GM18907 (cell line): ENCODE data around the gene ST3GAL5.

ENCODE experiments used
- ATAC-seq: cut with Tn5 transposase; IDR thresholded peaks from one replicate; pipeline ENCODE4 v1.9.1; 2021; ENCODE audit warnings: mild to moderate bottlenecking, moderate library complexity; ENCODE audit not compliant: unreplicated experiment

Gene ST3GAL5

DNA sequence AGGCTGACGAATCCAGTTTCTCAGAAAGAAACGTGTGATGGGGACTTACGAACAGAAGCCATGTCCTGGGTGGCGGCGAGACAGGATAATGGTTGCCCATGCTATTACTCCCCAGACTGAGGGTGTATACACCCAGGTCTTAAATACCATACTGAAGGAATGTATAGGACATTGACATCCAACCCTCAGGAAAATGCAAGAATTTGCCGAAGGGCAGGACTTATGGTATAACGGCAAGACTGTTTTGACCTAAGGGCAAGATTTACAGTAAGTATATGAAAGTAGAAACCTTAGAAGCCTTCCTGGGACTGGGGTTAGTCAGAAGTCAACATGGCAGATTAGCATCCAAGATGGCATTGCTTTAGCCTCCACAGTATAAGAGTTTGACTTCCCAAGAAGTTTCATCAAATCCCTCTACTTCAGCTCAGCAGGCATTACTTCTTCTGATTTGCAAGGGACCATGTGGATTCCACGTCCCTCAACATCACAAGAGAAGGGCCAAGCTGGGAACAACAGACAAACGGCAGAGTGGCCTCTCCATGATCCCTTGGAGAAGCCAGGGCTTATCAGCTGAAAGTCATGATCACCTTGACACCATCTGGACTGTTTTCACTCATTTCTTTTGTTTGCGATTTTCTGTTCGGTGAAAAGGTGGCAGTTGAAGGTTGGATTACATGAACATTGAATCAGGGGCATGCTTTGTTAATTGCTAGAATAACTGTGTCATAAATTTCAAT is 21.1 kb downstream of the ST3GAL5 start:
- no peak for ATAC-seq

DNA sequence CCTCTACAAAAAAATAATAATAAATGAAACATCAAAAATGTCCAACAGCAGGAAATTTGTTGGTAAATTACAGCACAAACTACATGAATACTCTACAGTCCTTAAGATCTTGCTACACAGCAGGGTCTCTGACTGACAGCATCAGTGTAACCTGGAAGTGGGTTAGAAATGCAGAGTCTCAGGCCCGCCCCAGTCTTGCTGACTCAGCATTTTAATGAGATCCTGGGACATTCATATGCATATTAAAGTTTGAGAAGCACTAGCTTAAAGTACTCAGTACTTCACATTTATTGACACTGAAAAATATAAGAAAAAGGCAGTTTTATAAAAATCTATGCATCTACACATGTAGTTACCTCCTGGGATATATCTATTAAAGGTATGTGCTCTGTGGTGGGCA is 21.7 kb downstream of the ST3GAL5 start:
- ATAC-seq: no peak

DNA sequence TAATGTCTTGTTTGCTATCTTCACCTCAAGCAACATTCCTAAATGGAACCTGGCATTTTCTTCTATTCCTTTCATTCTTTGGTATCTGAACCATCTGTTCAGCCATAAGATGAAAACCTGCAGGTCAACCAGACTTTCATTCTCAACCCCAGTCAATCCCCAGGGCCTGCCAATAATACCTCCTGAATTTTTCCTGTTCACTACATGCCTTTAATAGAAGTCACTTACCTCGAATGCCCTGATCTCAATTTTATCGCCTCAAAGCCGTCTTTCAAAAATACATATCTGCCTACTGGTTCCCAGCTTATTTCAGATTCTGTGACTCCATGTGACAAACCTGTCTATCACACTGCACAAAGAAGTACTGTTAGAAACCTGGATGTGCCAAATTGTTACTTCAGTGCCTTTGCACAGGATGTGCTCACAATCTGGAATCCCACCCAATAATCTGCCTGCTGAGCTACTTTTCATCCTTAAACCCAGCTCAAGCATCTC is 22.6 kb downstream of the ST3GAL5 start:
- ATAC-seq: no peak

DNA sequence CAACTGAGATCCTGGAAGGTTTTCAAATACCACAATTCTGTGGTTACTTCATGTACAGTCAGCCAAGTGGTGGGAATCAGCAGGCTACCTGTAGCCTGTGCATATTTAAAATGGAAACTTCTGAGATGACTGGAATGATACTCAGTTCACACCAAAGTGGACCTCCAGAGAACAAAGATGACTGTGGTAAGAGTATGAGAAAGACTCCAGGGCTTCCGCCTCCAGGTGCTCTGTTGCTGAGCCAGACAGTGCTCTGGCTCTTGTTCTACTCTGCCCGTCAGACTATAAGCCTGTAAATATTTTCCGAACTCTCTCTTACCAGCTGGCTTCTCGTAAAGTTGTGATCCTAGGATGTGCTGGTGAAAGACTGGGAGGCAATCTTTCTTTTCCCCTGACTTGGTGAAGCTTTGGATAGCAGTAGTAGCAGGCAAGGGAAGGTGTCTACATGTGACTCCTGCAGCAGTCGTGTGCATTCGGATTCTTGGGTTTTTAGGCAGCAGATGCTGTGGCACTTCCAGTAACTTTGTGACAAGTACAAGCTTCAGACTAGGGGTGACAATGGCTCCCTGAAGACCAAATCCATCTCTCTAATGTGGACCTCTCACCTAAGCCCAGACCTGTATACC is 23.1 kb downstream of the ST3GAL5 start:
- ATAC-seq: peak; percentile 65

DNA sequence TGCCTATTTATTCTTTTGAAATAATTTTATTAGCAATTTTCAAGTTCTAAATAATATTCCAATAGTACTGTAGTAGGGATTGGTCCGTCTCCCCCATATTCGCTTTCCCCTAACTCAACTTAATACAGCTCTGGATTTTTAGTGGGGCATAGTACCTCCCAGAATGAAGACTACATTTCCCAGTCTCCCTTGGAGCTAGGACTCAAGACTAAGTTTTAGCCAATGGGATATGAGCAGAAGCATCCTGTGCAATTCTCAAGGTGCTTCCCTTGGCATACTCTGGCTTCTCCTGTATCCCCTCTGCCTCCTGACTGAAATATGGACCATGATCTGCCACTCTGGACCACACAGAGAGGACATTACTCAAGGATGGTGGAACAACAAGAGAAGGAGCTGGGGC is 24.1 kb downstream of the ST3GAL5 start:
- ATAC-seq: no peak

DNA sequence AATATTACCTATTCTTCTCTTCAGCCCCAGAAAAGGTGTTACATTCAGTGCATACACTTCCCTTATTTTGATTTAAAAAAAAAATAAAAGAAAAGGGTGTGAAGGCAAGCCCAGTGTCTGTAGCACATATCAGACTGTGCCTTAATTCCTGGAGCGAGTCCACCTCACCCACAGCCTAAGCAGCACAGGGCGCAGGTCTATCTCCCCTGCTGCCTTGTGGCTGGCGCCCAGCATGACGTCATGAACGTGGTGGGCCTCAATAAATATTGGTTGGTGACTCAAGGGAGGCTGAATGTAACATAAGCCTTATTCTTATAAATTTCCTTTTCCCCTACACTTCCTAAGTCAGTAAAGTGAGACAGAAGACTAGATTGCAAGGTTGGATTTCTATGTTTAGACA is 26.4 kb downstream of the ST3GAL5 start:
- ATAC-seq: no peak

DNA sequence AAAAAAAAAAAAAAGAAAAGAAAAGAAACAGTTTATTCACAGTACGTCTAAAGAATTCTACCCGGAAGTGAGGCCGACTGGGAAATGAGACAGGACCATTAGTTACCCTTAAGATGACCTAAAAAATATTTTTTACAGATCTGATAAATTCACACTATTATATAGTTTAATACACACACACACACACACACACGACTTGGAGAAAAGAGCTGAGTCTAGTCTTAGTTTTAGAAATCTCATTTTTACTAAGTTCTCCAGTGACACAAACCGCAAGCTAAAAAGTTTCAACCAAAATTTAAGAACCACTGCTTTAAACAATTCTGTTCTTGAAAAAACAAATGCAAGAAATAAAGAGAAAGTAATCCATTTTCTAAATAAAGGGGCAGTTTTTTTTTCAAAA is 27.1 kb downstream of the ST3GAL5 start:
- ATAC-seq: no peak

DNA sequence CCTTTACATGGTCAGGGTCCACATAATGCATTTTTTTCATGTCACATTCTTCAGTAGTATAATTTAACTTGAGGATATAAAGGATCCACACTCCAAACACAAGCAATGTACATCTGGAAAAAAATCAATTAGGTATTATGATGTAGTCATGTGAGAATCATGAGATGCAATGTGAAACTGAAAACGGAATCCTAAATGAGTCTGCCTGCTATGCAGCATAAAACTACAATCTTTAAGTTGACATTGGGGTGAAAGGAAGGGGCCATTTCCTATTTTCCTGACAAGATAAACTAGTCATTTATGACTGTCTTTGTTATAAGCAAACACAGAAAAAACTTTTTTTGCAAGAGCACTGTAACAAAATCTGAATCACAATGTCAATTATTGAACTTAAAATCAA is 27.6 kb downstream of the ST3GAL5 start:
- peak; percentile 50 for ATAC-seq

DNA sequence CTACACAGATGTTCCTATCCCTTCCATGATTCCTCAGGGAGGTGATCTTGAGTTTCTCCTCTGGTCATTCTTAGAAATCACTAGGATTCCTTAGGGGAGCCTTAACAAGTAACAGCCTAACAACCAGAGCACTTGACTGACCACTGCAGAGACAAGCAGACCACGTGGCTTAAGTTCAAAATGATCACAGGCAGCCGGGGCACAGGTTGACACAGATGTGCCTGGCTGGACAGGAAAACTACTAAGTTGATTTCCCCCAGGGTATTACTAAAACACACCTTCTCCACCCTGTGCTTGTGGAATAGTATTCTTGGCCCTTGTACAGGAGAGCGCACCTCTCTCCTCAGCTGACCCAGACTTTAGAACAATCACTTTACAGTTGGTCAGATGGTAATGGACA is 29.9 kb downstream of the ST3GAL5 start:
- no peak for ATAC-seq

DNA sequence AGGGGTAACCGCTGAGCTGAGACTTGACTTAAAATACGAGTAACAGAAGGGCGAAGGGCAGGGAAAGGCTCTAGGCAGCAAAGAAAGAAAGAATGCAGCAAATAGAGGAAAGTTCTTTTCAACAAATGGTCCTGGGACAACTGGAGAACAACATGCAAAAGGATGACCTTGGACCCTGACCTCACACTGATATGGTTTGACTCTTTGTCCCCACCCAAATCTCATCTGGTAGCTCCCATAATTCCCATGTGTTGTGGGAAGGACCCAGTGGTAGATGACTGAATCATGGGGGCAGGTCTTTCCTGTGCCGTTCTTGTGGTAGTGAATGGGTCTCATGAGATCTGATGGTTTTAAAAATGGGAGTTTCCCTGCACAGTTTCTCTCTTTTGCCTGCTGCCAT is 33.9 kb downstream of the ST3GAL5 start:
- ATAC-seq: no peak

DNA sequence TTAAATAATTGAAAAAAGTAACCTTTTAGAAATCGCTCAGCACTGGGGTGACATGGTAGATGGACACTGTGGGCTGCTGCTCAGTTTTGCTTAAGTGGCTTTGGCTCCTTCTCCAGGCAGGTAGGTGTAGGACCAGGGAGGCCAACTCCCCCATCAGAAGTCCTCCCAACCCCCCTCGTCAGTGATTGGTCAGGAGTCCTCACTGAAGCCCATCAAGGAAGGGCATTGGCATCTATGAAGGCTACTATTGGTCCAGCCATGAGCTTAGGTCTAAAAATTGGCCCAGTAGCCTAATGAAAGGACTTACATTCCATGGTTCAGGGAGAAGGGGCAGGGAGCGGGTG is 34.7 kb downstream of the ST3GAL5 start:
- ATAC-seq: peak; percentile 30

DNA sequence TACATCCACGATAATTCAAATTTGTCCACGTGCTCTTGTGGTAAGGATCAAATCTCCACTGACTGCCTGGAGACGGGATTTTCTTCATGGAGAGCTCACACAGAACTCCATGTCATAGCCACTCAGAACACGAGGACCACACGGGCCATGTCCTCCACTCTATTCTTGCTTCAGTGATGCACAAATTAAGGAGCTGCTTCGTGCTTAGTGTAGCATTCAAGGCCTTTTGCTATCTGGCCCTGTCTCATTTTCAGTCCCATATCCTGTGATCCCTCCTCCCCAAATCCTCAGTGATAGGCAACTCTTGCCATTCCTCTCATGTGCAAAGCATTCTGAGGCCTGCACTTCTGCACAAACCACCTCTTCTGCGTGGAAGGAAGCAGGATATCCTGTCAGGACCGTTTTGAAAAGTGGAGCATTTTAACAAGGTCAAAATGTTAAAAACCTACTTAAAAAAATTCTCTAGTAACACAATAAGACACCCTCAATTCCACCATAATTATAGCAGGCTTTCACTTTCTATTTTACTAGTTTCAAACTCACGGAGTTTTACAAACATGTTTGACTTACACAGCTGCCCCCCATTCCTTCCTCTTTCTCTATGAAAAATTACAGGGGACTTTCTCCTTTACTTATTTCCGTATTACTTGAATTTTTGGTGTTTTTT is 35.2 kb downstream of the ST3GAL5 start:
- ATAC-seq: peak; percentile 57

DNA sequence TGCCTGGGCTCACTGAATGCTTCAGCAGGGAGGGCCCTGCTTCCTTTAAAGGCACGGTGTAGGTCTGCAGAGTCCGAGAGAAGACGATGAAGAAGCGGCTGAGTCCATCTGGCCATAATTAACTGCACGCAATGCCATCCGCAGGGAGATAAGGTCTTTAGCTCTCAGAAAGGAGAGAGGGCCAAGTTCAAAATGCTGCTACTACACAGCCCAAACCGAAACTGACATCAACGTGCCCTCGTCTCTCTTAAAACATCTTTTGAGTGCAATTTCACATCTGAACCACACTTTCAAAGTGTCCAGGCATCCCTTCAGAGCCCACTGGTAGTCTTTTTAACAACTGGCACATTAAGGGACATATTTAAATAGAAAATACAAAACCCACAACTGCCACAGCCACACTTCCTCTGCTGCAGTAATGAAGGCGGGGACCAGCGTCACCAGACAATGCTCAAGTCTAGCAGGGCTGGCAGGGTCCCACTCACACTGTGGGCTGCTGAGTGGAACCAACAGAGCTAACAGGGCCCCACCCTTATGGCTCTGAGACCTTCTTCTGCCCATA is 35.8 kb downstream of the ST3GAL5 start:
- ATAC-seq: peak; percentile 83

DNA sequence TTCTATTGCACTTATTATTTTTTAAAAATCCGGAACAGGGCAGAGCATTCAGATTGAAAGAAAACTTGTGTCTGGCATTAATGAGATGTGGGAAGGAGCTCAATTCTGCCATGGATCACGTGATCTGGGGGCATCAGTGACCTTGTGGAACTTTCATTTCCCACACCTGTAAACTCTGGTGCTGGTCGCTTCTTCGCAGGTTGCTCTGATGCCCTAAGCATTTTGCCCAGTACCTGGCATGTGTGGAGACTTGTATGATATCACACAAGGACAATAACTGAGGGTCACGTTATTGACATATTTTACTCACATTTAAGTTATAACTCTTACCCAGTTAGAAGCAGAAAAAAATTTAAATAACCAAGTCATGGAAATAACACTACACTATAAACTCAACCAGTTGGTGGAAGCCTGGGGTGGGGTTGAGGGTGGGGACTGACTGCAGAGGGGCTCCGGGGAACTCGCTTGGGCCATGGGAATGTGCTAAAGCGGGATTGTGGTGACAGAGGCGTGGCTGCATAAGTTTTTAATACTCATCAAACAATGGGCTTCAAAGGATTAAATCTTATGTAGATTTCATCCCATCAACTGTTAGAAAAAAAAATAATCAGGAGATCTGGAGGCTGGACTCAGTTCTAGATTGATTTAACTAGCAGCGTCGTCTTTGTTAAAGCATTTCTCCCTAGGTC is 36.5 kb downstream of the ST3GAL5 start:
- no peak for ATAC-seq

DNA sequence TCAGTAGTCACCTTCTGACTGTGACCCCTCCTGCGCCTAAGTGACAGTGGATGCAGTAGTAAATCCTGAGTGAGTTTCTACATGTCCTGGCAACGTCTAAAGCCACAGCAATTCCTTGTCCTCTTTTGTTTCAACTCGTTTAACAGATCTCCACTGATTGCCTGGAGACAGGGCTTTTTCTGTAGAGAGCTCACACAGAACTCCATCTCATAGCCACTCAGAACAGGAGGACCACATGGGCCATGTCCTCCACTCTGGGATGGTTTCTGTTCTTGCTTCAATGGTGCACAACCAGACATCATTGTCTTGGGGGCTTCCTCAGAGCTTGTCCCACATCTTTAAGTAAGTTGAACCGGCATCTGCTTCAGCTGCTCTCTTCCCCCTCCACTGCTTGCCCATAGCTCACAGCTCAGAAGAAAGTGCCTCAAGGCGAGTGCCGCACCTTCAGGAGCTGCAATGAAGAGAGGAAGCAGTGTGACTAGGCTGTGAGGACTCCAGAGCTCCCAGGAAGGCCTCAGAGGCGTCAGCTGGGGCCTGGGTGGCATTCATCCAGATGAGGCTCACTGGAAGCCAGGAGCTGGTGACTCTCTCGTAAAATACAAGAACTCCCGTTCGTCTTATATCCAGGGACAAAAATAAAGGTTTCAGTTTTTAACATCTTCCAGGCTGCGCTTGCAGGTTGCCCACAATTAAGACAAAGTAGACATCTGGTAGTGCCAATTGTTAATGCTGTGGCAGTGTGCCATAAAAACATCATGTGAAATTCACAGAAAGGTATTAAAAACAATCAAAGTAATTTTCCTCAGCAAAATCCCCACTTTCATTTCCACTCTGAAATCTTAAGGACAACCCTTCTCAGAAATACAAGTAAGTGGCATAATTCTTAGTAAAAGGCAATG is 37.3 kb downstream of the ST3GAL5 start:
- ATAC-seq: no peak

DNA sequence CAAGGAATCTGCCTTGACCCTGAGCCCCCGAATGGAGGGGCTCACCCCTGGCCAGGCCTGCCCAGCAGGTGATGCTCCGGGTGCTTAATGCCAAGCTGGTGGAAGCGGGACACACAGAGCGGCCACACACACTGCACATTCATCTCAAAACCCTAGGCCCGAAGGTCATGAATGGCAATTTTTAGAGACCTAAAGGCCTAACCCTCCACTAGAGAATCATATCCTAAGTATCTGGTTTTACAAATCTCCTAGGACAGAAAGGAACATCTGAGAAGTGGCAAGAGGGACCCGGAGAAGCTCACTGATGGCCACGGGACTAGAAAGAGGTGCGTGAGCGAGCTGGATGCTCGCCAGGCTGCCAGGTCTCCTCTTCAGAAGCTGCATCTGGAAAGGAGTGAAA is 38.3 kb downstream of the ST3GAL5 start:
- no peak for ATAC-seq

DNA sequence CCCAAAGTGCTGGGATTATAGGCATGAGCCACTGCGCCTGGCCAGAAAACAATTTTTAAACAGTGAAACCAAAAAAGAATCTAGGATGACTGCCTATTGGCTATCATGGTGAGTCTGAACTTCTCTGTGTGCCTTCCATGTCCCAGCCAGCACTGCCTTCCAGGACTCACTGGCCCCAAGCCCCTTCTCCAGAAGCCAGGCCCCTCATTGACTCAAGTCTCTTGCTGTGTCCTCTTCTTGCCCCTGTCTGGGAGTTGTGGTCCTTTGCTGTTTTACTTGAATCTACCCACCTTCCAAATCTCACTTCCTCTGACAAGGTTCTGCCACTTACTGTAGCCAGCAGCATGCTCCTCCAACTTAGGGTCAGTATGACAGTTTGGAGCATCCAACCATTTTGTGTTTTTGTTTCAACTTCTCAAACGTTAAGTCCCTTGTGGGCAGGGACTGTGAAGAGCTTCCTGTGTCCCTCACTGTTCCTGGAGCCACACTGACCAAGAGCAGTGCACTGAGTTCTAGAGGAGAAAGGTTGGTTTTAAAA is 41.7 kb downstream of the ST3GAL5 start:
- ATAC-seq: no peak

DNA sequence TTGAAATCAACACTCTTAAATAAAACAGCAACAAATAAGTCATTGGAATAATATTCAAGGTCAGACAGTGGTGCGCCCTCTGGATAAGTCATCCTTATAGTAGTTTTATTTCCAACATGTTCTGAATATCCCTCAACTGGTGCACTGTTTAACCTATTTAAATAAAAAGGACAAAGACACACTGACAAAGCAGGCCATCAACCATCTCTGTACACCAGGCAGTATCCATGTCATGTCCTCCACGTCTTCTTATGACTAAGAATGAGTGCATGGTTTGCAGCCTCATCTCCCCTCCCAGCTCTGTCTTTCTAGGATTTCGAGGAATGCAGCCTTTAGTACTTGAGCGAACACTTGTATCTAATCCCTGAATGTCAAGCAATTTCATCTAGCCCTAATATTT is 42.4 kb downstream of the ST3GAL5 start:
- no peak for ATAC-seq

DNA sequence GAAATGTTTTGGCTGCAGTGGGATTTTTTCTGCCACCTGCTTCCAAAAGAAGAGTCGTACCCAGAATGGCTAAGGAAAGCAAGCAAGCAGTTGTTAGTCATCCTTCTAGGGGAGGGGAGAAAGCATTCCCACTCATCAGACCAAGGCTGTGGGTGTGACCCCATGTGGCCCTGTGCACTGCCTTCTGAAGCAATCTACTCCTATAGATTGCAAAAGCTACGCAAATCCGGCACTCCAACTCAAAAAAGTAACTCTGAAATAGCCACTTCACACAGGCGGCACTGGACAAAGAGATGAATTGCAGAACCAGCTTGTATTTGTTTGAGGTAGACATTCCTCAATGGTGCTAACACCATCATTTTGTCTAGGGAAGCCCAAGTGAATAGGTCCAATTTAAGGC is 44.3 kb downstream of the ST3GAL5 start:
- ATAC-seq: no peak

DNA sequence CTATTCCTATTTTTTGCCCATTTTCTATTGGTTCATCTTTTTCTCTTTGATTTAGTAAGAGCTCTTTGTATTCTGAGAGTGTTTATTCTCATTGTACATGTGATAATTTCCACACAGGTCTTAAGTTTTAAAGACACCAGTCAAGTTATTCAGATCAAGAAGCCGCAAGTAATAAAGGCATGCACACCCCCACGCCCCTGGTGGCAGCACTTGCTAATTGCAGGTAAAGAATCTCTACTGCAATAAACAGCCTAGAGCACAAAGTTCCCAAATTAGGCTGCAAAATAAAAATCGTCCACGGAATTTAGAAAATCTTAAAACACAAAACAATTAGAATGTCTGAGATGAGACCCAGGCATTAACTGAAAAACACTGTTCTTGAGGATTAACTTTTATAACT is 45.2 kb downstream of the ST3GAL5 start:
- ATAC-seq: no peak
